Neuron (in vitro differentiated cells): ENCODE results near the gene FTSJ1.
"Not testable (repeated sequence)": the region's sequence is repeated elsewhere in the genome, so short reads cannot be mapped to it uniquely, and the experiment has no call there.

ENCODE experiments used
- H2AFZ ChIP-seq: one replicate; pipeline ENCODE4 v1.6.1; 2013; ENCODE audit warnings: low read depth, mild to moderate bottlenecking, inconsistent platforms, low read length, moderate library complexity
- H3K27me3 ChIP-seq: one replicate; pipeline ENCODE4 v1.6.1; 2013; ENCODE audit warnings: low read length; ENCODE audit not compliant: insufficient read depth
- H3K36me3 ChIP-seq: one replicate; pipeline ENCODE4 v1.6.1; 2013; ENCODE audit warnings: low read length; ENCODE audit not compliant: insufficient read depth
- H3K4me1 ChIP-seq: one replicate; pipeline ENCODE4 v1.6.1; 2013; ENCODE audit warnings: low read length; ENCODE audit not compliant: insufficient read depth
- H3K4me3 ChIP-seq: 2 replicates; pipeline ENCODE4 v1.5.1; 2013; ENCODE audit warnings: mild to moderate bottlenecking, low read length, moderate library complexity
- H3K9me3 ChIP-seq: one replicate; pipeline ENCODE4 v1.6.1; 2013; ENCODE audit warnings: low read length

Gene FTSJ1

GRCh38 chrX:48512371-48512935 lies 36.5 kb downstream of the FTSJ1 start:
- no peaks in the 10 kb centered on the region for H3K27me3 ChIP-seq
- no peak overlapping the region for H3K4me3 ChIP-seq
- H3K36me3 ChIP-seq: no peaks in the 10 kb centered on the region

GRCh38 chrX:48513670-48514069 lies 37.7 kb downstream of the FTSJ1 start:
- Histone ChIP-seq H3K4me1 (no peaks in the 10 kb centered on the region), H3K9me3 (no peaks in the 10 kb centered on the region), H3K4me3 (no peak overlapping the region), H2AFZ (no peak overlapping the region), H3K27me3 (no peaks in the 10 kb centered on the region), H3K36me3 (no peaks in the 10 kb centered on the region)

More at GRCh38 chrX:48512371-48512935, 36.5 kb downstream of the FTSJ1 start:
- Histone ChIP-seq H3K4me1 (no peaks in the 10 kb centered on the region), H3K9me3 (no peaks in the 10 kb centered on the region), H2AFZ (no peak overlapping the region)

GRCh38 chrX:48514126-48514806 lies 38.3 kb downstream of the FTSJ1 start:
- Histone ChIP-seq H3K27me3 (no peaks in the 10 kb centered on the region), H3K36me3 (no peaks in the 10 kb centered on the region), H3K4me1 (no peaks in the 10 kb centered on the region), H3K9me3 (no peaks in the 10 kb centered on the region), H3K4me3 (no peak overlapping the region), H2AFZ (no peak overlapping the region)

GRCh38 chrX:48514868-48515460 lies 39.0 kb downstream of the FTSJ1 start:
- Histone ChIP-seq H3K27me3 (no peaks in the 10 kb centered on the region), H3K36me3 (no peaks in the 10 kb centered on the region), H3K4me3 (no peak overlapping the region), H2AFZ (no peak overlapping the region), H3K4me1 (no peaks in the 10 kb centered on the region), H3K9me3 (no peaks in the 10 kb centered on the region)

GRCh38 chrX:48515842-48516241 lies 39.8 kb downstream of the FTSJ1 start:
- Histone ChIP-seq H3K4me1 (no peaks in the 10 kb centered on the region), H3K4me3 (no peak overlapping the region), H3K36me3 (no peaks in the 10 kb centered on the region), H3K27me3 (no peaks in the 10 kb centered on the region), H2AFZ (no peak overlapping the region), H3K9me3 (no peaks in the 10 kb centered on the region)

- no peaks in the 10 kb centered on the region for H3K9me3 ChIP-seq
- H3K4me1 ChIP-seq: no peaks in the 10 kb centered on the region
- no peaks in the 10 kb centered on the region for H3K36me3 ChIP-seq
- no peak overlapping the region for H2AFZ ChIP-seq
- H3K27me3 ChIP-seq: no peaks in the 10 kb centered on the region
- H3K4me3 ChIP-seq: no peak overlapping the region
Measured at GRCh38 chrX:48516285-48516684, 40.3 kb downstream of the FTSJ1 start.

- Histone ChIP-seq H2AFZ (no peak overlapping the region), H3K4me3 (no peak overlapping the region), H3K36me3 (no peaks in the 10 kb centered on the region)
Measured at GRCh38 chrX:48516987-48517386, 41.0 kb downstream of the FTSJ1 start.

GRCh38 chrX:48519481-48519880 lies 43.5 kb downstream of the FTSJ1 start:
- not testable (repeated sequence) for H3K4me1 ChIP-seq, H3K27me3 ChIP-seq, H3K36me3 ChIP-seq, H2AFZ ChIP-seq, H3K4me3 ChIP-seq, H3K9me3 ChIP-seq

More at GRCh38 chrX:48516987-48517386, 41.0 kb downstream of the FTSJ1 start:
- Histone ChIP-seq H3K27me3 (no peaks in the 10 kb centered on the region), H3K9me3 (no peaks in the 10 kb centered on the region), H3K4me1 (no peaks in the 10 kb centered on the region)

- peaks cover 8% of the 10 kb centered on the region for H3K36me3 ChIP-seq
- no peaks in the 10 kb centered on the region for H3K9me3 ChIP-seq
- peaks cover 3% of the 10 kb centered on the region for H3K4me1 ChIP-seq
- H3K4me3 ChIP-seq: no peak overlapping the region
- H2AFZ ChIP-seq: no peak overlapping the region
- no peaks in the 10 kb centered on the region for H3K27me3 ChIP-seq
Measured at GRCh38 chrX:48520455-48520854, 44.5 kb downstream of the FTSJ1 start.

GRCh38 chrX:48520976-48521352 lies 45.0 kb downstream of the FTSJ1 start:
- H3K4me1 ChIP-seq: peaks cover 3% of the 10 kb centered on the region
- H3K4me3 ChIP-seq: peak overlapping the region; percentile 95
- no peak overlapping the region for H2AFZ ChIP-seq
- no peaks in the 10 kb centered on the region for H3K27me3 ChIP-seq
- H3K36me3 ChIP-seq: peaks cover 8% of the 10 kb centered on the region
- no peaks in the 10 kb centered on the region for H3K9me3 ChIP-seq

- H3K27me3 ChIP-seq: no peaks in the 10 kb centered on the region
- H2AFZ ChIP-seq: peak within 1 kb of the TSS; percentile 27
- H3K4me1 ChIP-seq: peaks cover 3% of the 10 kb centered on the region
- H3K36me3 ChIP-seq: peaks cover 8% of the 10 kb centered on the region
- H3K4me3 ChIP-seq: peak within 1 kb of the TSS; percentile 95
- no peaks in the 10 kb centered on the region for H3K9me3 ChIP-seq
Measured at GRCh38 chrX:48521353-48522243, 45.6 kb downstream of the FTSJ1 start, which contains the start of gene EBP. Gene EBP (plus strand): TSS chrX:48521808. CDS start chrX:48523772, 1,964 bp downstream.

GRCh38 chrX:48522291-48522690 lies 46.3 kb downstream of the FTSJ1 start:
- Histone ChIP-seq H3K27me3 (no peaks in the 10 kb centered on the region), H3K36me3 (peaks cover 12% of the 10 kb centered on the region), H3K4me3 (peak overlapping the region; percentile 95), H2AFZ (peak overlapping the region; percentile 27), H3K4me1 (peaks cover 3% of the 10 kb centered on the region), H3K9me3 (no peaks in the 10 kb centered on the region)

GRCh38 chrX:48523682-48524081 lies 47.7 kb downstream of the FTSJ1 start:
- H3K4me3 ChIP-seq: no peak overlapping the region
- no peak overlapping the region for H2AFZ ChIP-seq
- H3K27me3 ChIP-seq: no peaks in the 10 kb centered on the region
- H3K4me1 ChIP-seq: peaks cover 3% of the 10 kb centered on the region
- H3K36me3 ChIP-seq: peaks cover 21% of the 10 kb centered on the region
- H3K9me3 ChIP-seq: no peaks in the 10 kb centered on the region
